ENCODE data around the gene PAK1. TPM values are rescaled to one million over a fixed set of nuclear protein-coding genes. Genes with fewer than 3 reads are reported as not detected.
"Not testable (repeated sequence)": the region's sequence is repeated elsewhere in the genome, so short reads cannot be mapped to it uniquely, and the experiment has no call there.

Gene PAK1
- total and polyA plus RNA-seq, 5 experiments from 2014 or later, result 17.2 to 28.9 (median 24.2) TPM

DNA sequence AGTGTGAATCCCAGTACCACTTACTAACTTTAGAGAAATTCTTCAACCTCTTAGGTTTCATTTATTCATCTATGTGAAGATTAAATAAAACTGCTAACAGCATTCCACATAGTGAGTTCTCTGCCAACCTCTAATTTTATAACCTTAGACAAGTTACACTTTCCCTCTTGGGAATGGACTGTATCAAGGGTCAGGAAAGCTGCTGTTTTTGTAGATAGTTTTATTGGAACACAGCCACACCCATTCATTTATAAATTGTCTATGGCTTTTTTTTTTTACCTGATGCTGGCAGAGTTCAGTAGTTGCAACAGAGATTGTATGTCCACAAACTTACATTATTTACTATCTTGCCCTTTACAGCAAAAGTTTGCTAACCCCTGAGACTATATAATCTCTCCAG, 81.1 kb downstream of the PAK1 start:
- no peaks in the 10 kb centered on the region for H3K27me3 Mint-ChIP-seq
- peaks cover 7 to 29% (median 12%) of the 10 kb centered on the region in 3 donors for H3K36me3 Mint-ChIP-seq
- peaks cover under 1 to 7% (median 5%) of the 10 kb centered on the region in 4 donors for H3K4me1 Mint-ChIP-seq
- POLR2A ChIA-PET, result interaction anchor here (0.7 kb wide), 1 partner anchor 34 kb away, joined by 3 read pairs; no protein-coding TSS in a partner anchor
- DNase-seq, result no peak
- no peak for ATAC-seq
- no peak overlapping the region for H3K27ac Mint-ChIP-seq
- H3K9me3 Mint-ChIP-seq, result no peaks in the 10 kb centered on the region
- no peak overlapping the region for H3K4me3 Mint-ChIP-seq

- H3K4me3 Mint-ChIP-seq, result no peak overlapping the region
- peaks cover 2 to 10% (median 5%) of the 10 kb centered on the region in 4 donors for H3K4me1 Mint-ChIP-seq
- peaks cover 7 to 42% (median 18%) of the 10 kb centered on the region in 3 donors for H3K36me3 Mint-ChIP-seq
- no peak overlapping the region for H3K27ac Mint-ChIP-seq
- H3K9me3 Mint-ChIP-seq, result no peaks in the 10 kb centered on the region
- peak in 1 of 2 donors; percentile 55 for ATAC-seq
- POLR2A ChIA-PET, result no interaction called here
- no peaks in the 10 kb centered on the region for H3K27me3 Mint-ChIP-seq
- DNase-seq, result no peak
Observed at GRCh38 chr11:77387701-77388100, 86.2 kb downstream of the PAK1 start.

GRCh38 chr11:77386178-77386577, 87.7 kb downstream of the PAK1 start:
- Mint-ChIP-seq H3K27me3 (no peaks in the 10 kb centered on the region), H3K27ac (no peak overlapping the region), H3K4me3 (no peak overlapping the region), H3K36me3 (peaks cover 4 to 33% (median 16%) of the 10 kb centered on the region in 3 donors), H3K9me3 (no peaks in the 10 kb centered on the region), H3K4me1 (peaks cover 2 to 13% (median 5%) of the 10 kb centered on the region in 4 donors)
- ATAC-seq (no peak), DNase-seq (no peak)
- POLR2A ChIA-PET, result no interaction called here

DNA sequence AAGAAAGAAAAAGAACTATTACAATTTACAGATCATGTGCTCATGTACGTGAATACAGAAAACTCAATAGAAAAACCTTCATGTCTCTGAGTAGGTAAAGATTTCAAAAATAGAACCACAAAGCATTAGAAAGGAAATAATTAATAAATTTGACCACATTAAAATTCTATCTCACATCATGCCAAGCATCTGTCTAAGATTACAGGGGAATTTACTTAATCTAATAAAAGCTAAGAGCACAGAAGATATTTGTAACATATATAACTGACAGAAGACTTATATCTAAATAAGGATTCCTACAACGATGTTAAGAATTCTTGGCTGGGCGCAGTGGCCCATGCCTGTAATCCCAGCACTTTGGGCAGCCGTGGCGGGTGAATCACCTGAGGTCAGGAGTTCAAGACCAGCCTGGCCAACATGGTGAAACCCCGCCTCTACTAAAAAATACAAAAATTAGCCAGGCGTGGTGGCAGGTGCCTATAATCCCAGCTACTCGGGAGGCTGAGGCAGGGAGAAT, 88.6 kb downstream of the PAK1 start:
- H3K9me3 Mint-ChIP-seq, ATAC-seq, H3K4me3 Mint-ChIP-seq: not testable (repeated sequence)

DNA sequence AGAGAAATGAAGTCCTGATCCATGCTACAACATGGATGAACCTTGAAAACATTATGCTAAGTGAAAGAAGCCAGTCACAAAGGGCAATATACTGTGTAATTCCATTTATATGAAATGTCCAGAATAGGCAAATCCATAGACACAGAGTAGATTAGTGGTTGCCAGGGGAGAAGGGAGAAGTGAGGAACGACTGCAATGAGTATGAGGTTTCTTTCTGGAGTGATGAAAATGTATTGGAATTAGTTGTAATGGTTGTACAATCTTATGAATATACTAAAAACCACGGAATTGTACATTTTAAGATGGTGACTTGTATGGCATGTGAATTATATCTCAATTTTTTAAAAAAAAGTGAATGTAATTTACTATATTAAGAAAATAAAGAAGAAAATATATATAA, 89.3 kb downstream of the PAK1 start:
- Mint-ChIP-seq H3K27ac (no peak overlapping the region), H3K4me1 (peaks cover 2 to 13% (median 5%) of the 10 kb centered on the region in 4 donors), H3K36me3 (peaks cover 0 to 38% (median 13%) of the 10 kb centered on the region in 3 donors), H3K9me3 (no peaks in the 10 kb centered on the region), H3K27me3 (no peaks in the 10 kb centered on the region), H3K4me3 (no peak overlapping the region)
- POLR2A ChIA-PET, result no interaction called here
- no peak for DNase-seq
- ATAC-seq, result no peak

More for the DNA sequence above, 88.6 kb downstream of the PAK1 start:
- H3K27ac Mint-ChIP-seq, H3K27me3 Mint-ChIP-seq, POLR2A ChIA-PET, DNase-seq: not testable (repeated sequence)
- Mint-ChIP-seq H3K4me1 (peaks cover 2 to 13% (median 5%) of the 10 kb centered on the region in 4 donors), H3K36me3 (peaks cover 0 to 34% (median 13%) of the 10 kb centered on the region in 3 donors)

- H3K36me3 Mint-ChIP-seq, result peaks cover 3 to 46% (median 16%) of the 10 kb centered on the region in 3 donors
- H3K4me3 Mint-ChIP-seq, DNase-seq, H3K27ac Mint-ChIP-seq, H3K27me3 Mint-ChIP-seq, ATAC-seq, POLR2A ChIA-PET, H3K4me1 Mint-ChIP-seq, H3K9me3 Mint-ChIP-seq: not testable (repeated sequence)
Observed at GRCh38 chr11:77383349-77383748, 90.5 kb downstream of the PAK1 start.

DNA sequence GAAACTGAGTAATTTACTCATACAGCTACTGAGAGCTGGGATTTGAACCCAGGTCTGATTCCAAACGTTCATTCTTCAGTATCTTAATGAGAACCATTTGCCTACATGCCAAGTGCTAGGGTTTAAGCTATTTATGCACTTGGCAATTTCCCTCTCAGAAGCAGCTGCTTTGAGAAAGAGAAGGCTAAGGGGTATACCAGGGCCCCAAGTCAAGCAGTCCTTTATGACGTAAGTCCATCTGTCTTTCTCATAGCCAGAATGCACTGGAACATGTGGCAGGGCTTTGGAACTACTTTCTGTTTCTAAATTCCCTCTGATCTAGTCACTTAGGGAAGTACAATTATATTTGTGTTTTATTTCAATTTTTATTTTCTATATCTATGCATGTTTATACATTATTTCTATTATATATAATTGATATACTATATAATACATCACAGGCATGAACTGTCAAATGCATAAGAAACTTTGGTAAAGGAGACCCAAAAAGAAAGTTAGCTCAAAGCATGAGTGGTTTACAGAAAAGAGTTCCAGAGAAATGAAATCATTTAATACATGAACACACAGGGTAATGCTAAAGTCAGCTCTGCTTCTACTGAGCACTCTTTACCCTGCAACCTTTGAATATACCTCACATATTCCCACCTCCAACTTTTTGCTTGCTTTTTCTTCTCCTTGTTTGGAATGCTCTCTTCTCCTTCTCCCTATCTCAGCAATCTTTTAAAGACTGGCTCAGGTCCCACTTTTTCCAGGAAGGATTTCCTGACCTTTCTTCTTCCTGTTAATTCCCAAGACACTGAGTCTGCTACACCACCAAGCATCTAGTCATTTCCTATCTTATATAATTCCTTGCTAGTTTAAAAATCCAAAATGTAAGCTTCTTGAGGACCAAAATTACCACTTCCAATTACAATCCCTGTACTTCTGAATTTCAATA, 91.9 kb downstream of the PAK1 start:
- no peaks in the 10 kb centered on the region for H3K27me3 Mint-ChIP-seq
- ATAC-seq (no peak), DNase-seq (no peak)
- peaks cover 0 to 8% (median 0%) of the 10 kb centered on the region in 4 donors for H3K4me1 Mint-ChIP-seq
- no peaks in the 10 kb centered on the region for H3K9me3 Mint-ChIP-seq
- peaks cover 3 to 56% (median 16%) of the 10 kb centered on the region in 3 donors for H3K36me3 Mint-ChIP-seq
- H3K4me3 Mint-ChIP-seq, result no peak overlapping the region
- POLR2A ChIA-PET, result interaction anchor here (1.1 kb wide), 1 partner anchor 9 kb away, joined by 3 read pairs; no protein-coding TSS in a partner anchor
- peak overlapping the region in 1 of 10 donors; percentile 20 for H3K27ac Mint-ChIP-seq

- POLR2A ChIA-PET, result no interaction called here
- H3K27me3 Mint-ChIP-seq, result no peaks in the 10 kb centered on the region
- no peaks in the 10 kb centered on the region for H3K9me3 Mint-ChIP-seq
- peak overlapping the region in 1 of 10 donors; percentile 41 for H3K27ac Mint-ChIP-seq
- peaks cover 0 to 8% (median 0%) of the 10 kb centered on the region in 4 donors for H3K4me1 Mint-ChIP-seq
- ATAC-seq (no peak), DNase-seq (no peak)
- no peak overlapping the region for H3K4me3 Mint-ChIP-seq
- peaks cover 3 to 69% (median 23%) of the 10 kb centered on the region in 3 donors for H3K36me3 Mint-ChIP-seq
Observed at GRCh38 chr11:77379934-77380333, 94.0 kb downstream of the PAK1 start.

DNA sequence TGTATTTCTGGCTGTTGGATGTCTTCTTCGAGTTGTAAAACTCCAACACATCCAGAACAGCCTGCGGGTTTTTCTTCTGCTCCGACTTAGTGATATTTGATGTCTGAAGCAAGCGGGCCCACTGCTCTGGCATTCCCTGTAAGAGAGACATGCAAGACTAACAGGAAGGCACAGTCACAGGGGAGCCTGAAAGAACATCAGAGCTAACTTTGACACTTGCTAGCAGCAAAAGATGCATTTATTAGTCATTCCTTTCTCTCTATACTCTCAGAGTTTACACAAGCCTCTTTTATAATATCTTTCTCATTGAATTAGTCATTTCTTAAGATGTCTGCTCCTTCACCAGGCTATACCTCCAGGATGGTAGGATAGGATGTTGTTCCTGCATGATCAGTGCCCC, 94.6 kb downstream of the PAK1 start:
- DNase-seq (no peak), ATAC-seq (no peak)
- Mint-ChIP-seq H3K4me1 (peaks cover 0 to 8% (median 0%) of the 10 kb centered on the region in 4 donors), H3K4me3 (no peak overlapping the region), H3K27me3 (no peaks in the 10 kb centered on the region), H3K9me3 (no peaks in the 10 kb centered on the region), H3K36me3 (peaks cover 3 to 73% (median 23%) of the 10 kb centered on the region in 3 donors), H3K27ac (no peak overlapping the region)
- POLR2A ChIA-PET, result no interaction called here

DNA sequence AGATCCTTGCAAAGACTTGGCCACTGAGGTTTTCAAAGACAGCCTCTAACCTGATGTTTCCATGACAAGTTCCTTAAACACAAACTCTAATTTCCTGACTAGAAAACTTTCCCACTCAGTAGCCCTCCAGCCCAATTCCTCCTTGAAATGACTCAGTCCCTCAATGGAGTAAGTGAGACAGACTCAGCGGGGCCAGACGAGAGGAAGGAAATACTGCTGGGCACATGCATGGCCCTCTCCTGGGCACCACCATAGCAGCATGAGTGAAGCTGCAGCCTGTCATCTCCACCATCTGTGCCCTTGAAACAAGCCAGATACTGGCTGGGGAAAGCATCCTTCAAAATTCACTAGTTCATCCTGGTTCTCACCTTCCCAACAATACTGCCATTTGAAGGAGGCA, 96.2 kb downstream of the PAK1 start:
- peaks cover 3 to 74% (median 19%) of the 10 kb centered on the region in 3 donors for H3K36me3 Mint-ChIP-seq
- no peaks in the 10 kb centered on the region for H3K9me3 Mint-ChIP-seq
- no peaks in the 10 kb centered on the region for H3K27me3 Mint-ChIP-seq
- no peak for DNase-seq
- peaks cover 0 to 4% (median 0%) of the 10 kb centered on the region in 4 donors for H3K4me1 Mint-ChIP-seq
- no peak overlapping the region for H3K4me3 Mint-ChIP-seq
- no peak overlapping the region for H3K27ac Mint-ChIP-seq
- no peak for ATAC-seq
- POLR2A ChIA-PET, result no interaction called here

DNA sequence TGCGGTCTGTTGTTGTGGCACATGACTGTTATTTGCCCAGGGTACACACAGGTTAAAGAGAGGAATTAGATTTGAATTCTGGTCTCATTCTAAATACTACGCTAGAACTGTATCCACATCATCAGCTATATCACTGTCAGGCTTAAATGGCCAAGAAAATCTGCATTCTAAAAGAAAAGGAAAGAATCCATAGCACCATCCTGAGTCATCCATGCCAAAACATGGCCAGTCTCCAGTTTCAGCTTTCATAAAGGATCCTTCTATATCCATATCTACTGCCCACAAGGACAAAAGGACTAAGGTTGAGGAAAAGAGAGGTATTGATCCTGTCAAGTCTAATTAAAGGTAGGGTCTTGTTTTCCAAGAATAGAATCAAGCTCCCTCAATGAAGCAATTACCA, 98.8 kb downstream of the PAK1 start:
- Mint-ChIP-seq H3K9me3 (no peaks in the 10 kb centered on the region), H3K36me3 (peaks cover 3 to 74% (median 19%) of the 10 kb centered on the region in 3 donors), H3K4me3 (no peak overlapping the region)

DNA sequence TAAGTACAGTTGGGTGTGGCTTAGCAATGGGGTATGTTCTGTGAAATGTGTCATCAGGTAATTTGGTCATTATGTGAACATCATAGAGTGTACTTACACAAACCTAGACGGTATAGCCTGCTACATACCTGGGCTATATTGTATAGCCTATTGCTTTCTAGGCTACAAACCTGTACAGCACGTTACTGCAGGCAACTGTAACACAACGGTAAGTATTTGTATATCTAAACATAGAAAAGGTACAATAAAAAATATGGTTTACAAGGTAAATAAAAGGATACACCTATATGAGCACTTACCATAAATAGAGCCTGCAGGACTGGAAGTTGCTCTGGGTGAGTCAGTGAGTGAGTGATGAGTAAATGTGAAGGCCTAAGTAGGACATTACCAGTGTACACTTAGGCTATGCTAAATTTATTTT, 99.3 kb downstream of the PAK1 start:
- H3K4me1 Mint-ChIP-seq, result peaks cover 0 to 9% (median 6%) of the 10 kb centered on the region in 4 donors
- no peaks in the 10 kb centered on the region for H3K9me3 Mint-ChIP-seq
- peaks cover 3 to 73% (median 20%) of the 10 kb centered on the region in 3 donors for H3K36me3 Mint-ChIP-seq
- DNase-seq (no peak), ATAC-seq (no peak)
- POLR2A ChIA-PET, result no interaction called here
- H3K4me3 Mint-ChIP-seq, result no peak overlapping the region
- H3K27me3 Mint-ChIP-seq, result no peaks in the 10 kb centered on the region
- H3K27ac Mint-ChIP-seq, result no peak overlapping the region

More for the DNA sequence above, 98.8 kb downstream of the PAK1 start:
- POLR2A ChIA-PET, result no interaction called here
- no peak for DNase-seq
- Mint-ChIP-seq H3K27me3 (no peaks in the 10 kb centered on the region), H3K4me1 (peaks cover 0 to 5% (median 2%) of the 10 kb centered on the region in 4 donors), H3K27ac (no peak overlapping the region)
- no peak for ATAC-seq

DNA sequence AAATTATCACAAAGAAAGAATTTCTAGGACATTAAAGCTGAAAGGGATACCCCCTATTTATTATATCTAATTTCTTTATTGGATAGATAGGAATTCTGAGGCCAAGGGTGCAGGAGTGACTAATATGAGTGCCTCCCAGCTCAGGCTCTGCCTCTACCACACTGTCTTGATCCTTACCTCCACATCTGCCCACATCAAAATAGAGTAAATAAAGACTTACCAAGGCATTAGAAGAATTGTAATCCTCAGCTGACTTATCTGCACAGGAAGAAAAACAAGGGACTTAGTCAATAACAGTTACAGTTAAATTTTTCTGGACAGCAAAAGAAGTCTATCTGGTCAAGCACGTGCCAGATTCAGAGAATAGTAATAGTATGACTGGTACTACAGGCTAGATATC, 99.8 kb downstream of the PAK1 start:
- Mint-ChIP-seq H3K27me3 (no peaks in the 10 kb centered on the region), H3K4me3 (no peak overlapping the region), H3K27ac (no peak overlapping the region), H3K4me1 (peaks cover 0 to 10% (median 5%) of the 10 kb centered on the region in 4 donors), H3K36me3 (peaks cover 3 to 68% (median 15%) of the 10 kb centered on the region in 3 donors), H3K9me3 (no peaks in the 10 kb centered on the region)
- POLR2A ChIA-PET, result no interaction called here
- DNase-seq, result no peak
- no peak for ATAC-seq
